CD14-positive monocyte (primary cell): ENCODE measurements around the gene TNFSF13B. TPM values are rescaled to one million over a fixed set of nuclear protein-coding genes. Genes with fewer than 3 reads are reported as not detected.

Experiments used
- DNase-seq, 3 donors: peaks; one replicate each; pipeline ENCODE4 v3.0.0-alpha.2; 2011 to 2022
- H2AFZ ChIP-seq: 2 replicates; pipeline ENCODE4 v1.6.0; 2012; ENCODE audit warnings: mild to moderate bottlenecking, low read depth, low read length, inconsistent platforms; ENCODE audit not compliant: insufficient read depth, poor library complexity, severe bottlenecking
- H3K27ac ChIP-seq, 2 donors: 1 replicate in 1 of 2; 2 replicates in 1 of 2; pipeline ENCODE4 v1.5.1; 2012 to 2013; ENCODE audit warnings: low read length in 2 of 2, control low read depth in 1 of 2, inconsistent platforms in 1 of 2, low read depth in 1 of 2, mild to moderate bottlenecking in 1 of 2
- H3K27me3 ChIP-seq, 2 donors: one replicate each; pipeline versions ENCODE4 v1.6.0 to v1.6.1; 2011 to 2013; ENCODE audit warnings: low read length in 2 of 2; ENCODE audit not compliant: control insufficient read depth in 2 of 2, insufficient read depth in 2 of 2
- H3K36me3 ChIP-seq, 2 donors: replicated peaks in 1 of 2; 1 replicate in 1 of 2; 2 replicates in 1 of 2; pipeline versions ENCODE4 v1.5.1 to v1.6.1; 2012 to 2013; ENCODE audit warnings: low read length in 2 of 2, control low read depth in 1 of 2, inconsistent platforms in 1 of 2, mild to moderate bottlenecking in 1 of 2; ENCODE audit not compliant: insufficient read depth in 2 of 2, control insufficient read depth in 1 of 2
- H3K4me1 ChIP-seq, 2 donors: 1 replicate in 1 of 2; 2 replicates in 1 of 2; pipeline versions ENCODE4 v1.5.1 to v1.6.1; 2012 to 2013; ENCODE audit warnings: low read length in 2 of 2, control low read depth in 1 of 2, inconsistent platforms in 1 of 2, mild to moderate bottlenecking in 1 of 2, moderate library complexity in 1 of 2; ENCODE audit not compliant: insufficient read depth in 2 of 2, control insufficient read depth in 1 of 2
- H3K4me2 ChIP-seq: replicated peaks from 2 replicates; pipeline ENCODE3; 2012; ENCODE audit warnings: low read length, moderate library complexity, mild to moderate bottlenecking; ENCODE audit not compliant: poor library complexity, severe bottlenecking; ENCODE audit errors: extremely low read depth
- H3K4me3 ChIP-seq, 3 experiments: fragments of 200-600 bp in 1 of 3; sonication (generic) in 1 of 3; replicated peaks in 1 of 3; 1 replicate in 2 of 3; 2 replicates in 1 of 3; pipeline ENCODE4 v1.5.1; 2011 to 2013; ENCODE audit warnings: low read length in 3 of 3, mild to moderate bottlenecking in 3 of 3, control low read depth in 2 of 3, low read depth in 2 of 3, inconsistent platforms in 1 of 3, moderate library complexity in 1 of 3
- H3K79me2 ChIP-seq: 2 replicates; pipeline ENCODE4 v1.6.0; 2012; ENCODE audit warnings: mild to moderate bottlenecking, control low read depth, inconsistent platforms, low read length, moderate library complexity; ENCODE audit not compliant: insufficient read depth
- H3K9ac ChIP-seq: 2 replicates; pipeline ENCODE4 v1.6.0; 2017; ENCODE audit warnings: low read length, mild to moderate bottlenecking; ENCODE audit not compliant: insufficient read depth, poor library complexity, severe bottlenecking
- H3K9me3 ChIP-seq, 2 donors: replicated peaks in 1 of 2; 1 replicate in 1 of 2; 2 replicates in 1 of 2; pipeline versions ENCODE4 v1.5.1 to v1.6.1; 2012 to 2013; ENCODE audit warnings: low read length in 2 of 2, control low read depth in 1 of 2; ENCODE audit not compliant: control insufficient read depth in 1 of 2, insufficient read depth in 1 of 2
- H4K20me1 ChIP-seq: 2 replicates; pipeline ENCODE4 v1.6.0; 2012; ENCODE audit warnings: mild to moderate bottlenecking, low read length, control low read depth, moderate library complexity; ENCODE audit not compliant: insufficient read depth
- H3K27ac Mint-ChIP-seq, 7 donors: one replicate each; pipeline ENCODE4 v1.8.0; 2020; ENCODE audit warnings: mild to moderate bottlenecking in 7 of 7, mixed read lengths in 7 of 7, moderate library complexity in 6 of 7, inconsistent platforms in 2 of 7
- H3K27me3 Mint-ChIP-seq, 3 donors: one replicate each; pipeline ENCODE4 v1.8.0; 2021 to 2022; ENCODE audit warnings: low read depth in 3 of 3, mild to moderate bottlenecking in 3 of 3, mixed read lengths in 3 of 3, moderate library complexity in 3 of 3, inconsistent platforms in 1 of 3
- H3K36me3 Mint-ChIP-seq, 2 donors: one replicate each; pipeline ENCODE4 v1.8.0; 2020; ENCODE audit warnings: mixed read lengths in 2 of 2, inconsistent platforms in 1 of 2, mild to moderate bottlenecking in 1 of 2
- H3K4me1 Mint-ChIP-seq: one replicate; pipeline ENCODE4 v1.8.0; 2020; ENCODE audit warnings: mild to moderate bottlenecking, mixed read lengths
- H3K4me3 Mint-ChIP-seq, 2 donors: one replicate each; pipeline ENCODE4 v1.8.0; 2020; ENCODE audit warnings: mild to moderate bottlenecking in 2 of 2, mixed read lengths in 2 of 2, moderate library complexity in 1 of 2
- H3K9me3 Mint-ChIP-seq, 7 donors: one replicate each; pipeline ENCODE4 v1.8.0; 2020 to 2022; ENCODE audit warnings: mixed read lengths in 7 of 7, mild to moderate bottlenecking in 6 of 7, moderate library complexity in 6 of 7, inconsistent platforms in 2 of 7
- WGBS: methylation state at CpG from one replicate; pipeline ENCODE4 v1.1.5; 2013; ENCODE audit warnings: missing lambda C conversion rate; ENCODE audit not compliant: insufficient coverage; 5-methylcytosine and 5-hydroxymethylcytosine counted together
- intact Hi-C, 2 donors: fragments of 100-400 bp; cut with micrococcal nuclease; formaldehyde crosslinking; loops; one replicate each; pipeline versions ENCODE4 v1.15.0 to v1.15.1; 2023
- polyA plus RNA-seq, 3 donors: library from polyadenylated mRNA; depleted of rRNA in 1 of 3; unstranded in 2 of 3; stranded (reverse) in 1 of 3; fragments of 300-500 nt in 2 of 3; fragments of >200 nt in 1 of 3; fragmentation: Illumina TruSeq in 2 of 3; gene quantifications; 1 replicate in 2 of 3; 2 replicates in 1 of 3; pipeline ENCODE4 v1.2.3, GENCODE V29; 2012 to 2021
- TF ChIP-seq, protein P1 (sequence below): fragments of 200-600 bp; IDR thresholded peaks from one replicate; pipeline ENCODE4 v1.8.0; 2022; ENCODE audit warnings: antibody characterized with exemption, mild to moderate bottlenecking

TNFSF13B gene
- polyA plus RNA-seq, 3 donors = 117 to 587 (median 558) TPM

DNA sequence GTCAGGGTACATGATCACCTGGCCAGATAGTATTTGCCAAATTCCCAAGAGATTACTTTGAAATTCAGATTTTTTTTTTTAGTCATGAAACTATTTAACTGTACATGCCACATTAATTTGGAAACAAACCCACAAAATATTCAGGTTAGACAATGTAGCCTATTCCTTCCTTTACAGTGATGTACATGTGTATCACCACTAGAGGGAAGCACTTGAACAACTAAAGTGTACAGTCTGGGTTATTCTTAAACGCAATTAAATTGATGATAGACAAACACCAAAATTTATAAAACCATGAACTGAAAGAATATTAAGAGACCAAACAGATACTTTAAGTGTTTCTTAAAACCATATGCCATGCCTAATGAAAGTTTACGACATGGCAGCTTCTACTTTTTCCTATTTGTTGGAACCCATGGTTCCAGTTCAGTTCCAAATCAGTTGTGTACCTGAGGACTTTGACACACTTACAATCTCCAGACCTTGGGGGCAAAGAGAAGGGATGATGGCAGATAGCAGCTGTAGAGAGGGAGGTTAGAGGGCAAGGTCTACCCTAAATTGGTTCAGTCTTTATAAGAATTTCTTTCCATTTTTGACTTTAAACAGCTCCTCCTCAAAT lies 52.8 kb downstream of the TNFSF13B start:
- Mint-ChIP-seq H3K9me3 (peaks cover 0 to 5% (median 4%) of the 10 kb centered on the region in 7 donors), H3K27me3 (peaks cover 0 to 4% (median 0%) of the 10 kb centered on the region in 3 donors), H3K27ac (peak overlapping the region; percentile 53 to 90 (median 74)), H3K36me3 (peaks cover 0 to 3% of the 10 kb centered on the region in 2 donors), H3K4me1 (peaks cover 48% of the 10 kb centered on the region), H3K4me3 (peak overlapping the region in 1 of 2 donors; percentile 59)
- no peaks in the 10 kb centered on the region for H4K20me1 ChIP-seq
- DNase-seq = peak; percentile 29 to 71 (median 63)
- WGBS = no CpG with 5 or more reads among the region's 2 CpGs
- H3K27me3 ChIP-seq = no peaks in the 10 kb centered on the region
- no peaks in the 10 kb centered on the region for H3K36me3 ChIP-seq
- peaks cover 44 to 48% of the 10 kb centered on the region in 2 donors for H3K4me1 ChIP-seq
- no peak overlapping the region for H3K9ac ChIP-seq
- no peaks in the 10 kb centered on the region for H3K9me3 ChIP-seq
- TF ChIP-seq, protein P1, sequence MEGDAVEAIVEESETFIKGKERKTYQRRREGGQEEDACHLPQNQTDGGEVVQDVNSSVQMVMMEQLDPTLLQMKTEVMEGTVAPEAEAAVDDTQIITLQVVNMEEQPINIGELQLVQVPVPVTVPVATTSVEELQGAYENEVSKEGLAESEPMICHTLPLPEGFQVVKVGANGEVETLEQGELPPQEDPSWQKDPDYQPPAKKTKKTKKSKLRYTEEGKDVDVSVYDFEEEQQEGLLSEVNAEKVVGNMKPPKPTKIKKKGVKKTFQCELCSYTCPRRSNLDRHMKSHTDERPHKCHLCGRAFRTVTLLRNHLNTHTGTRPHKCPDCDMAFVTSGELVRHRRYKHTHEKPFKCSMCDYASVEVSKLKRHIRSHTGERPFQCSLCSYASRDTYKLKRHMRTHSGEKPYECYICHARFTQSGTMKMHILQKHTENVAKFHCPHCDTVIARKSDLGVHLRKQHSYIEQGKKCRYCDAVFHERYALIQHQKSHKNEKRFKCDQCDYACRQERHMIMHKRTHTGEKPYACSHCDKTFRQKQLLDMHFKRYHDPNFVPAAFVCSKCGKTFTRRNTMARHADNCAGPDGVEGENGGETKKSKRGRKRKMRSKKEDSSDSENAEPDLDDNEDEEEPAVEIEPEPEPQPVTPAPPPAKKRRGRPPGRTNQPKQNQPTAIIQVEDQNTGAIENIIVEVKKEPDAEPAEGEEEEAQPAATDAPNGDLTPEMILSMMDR = peak; percentile 89
- intact Hi-C loops = loop anchor here (5.0 to 10.0 kb wide), 2 partner anchors 98 to 185 kb away; no protein-coding TSS in a partner anchor
- H2AFZ ChIP-seq = peak overlapping the region; percentile 25
- peak overlapping the region in 1 of 2 donors; percentile 33 for H3K27ac ChIP-seq
- H3K79me2 ChIP-seq = no peaks in the 10 kb centered on the region
- peak overlapping the region; percentile 33 for H3K4me2 ChIP-seq
- peak overlapping the region in 1 of 3 experiments; percentile 17 for H3K4me3 ChIP-seq

DNA sequence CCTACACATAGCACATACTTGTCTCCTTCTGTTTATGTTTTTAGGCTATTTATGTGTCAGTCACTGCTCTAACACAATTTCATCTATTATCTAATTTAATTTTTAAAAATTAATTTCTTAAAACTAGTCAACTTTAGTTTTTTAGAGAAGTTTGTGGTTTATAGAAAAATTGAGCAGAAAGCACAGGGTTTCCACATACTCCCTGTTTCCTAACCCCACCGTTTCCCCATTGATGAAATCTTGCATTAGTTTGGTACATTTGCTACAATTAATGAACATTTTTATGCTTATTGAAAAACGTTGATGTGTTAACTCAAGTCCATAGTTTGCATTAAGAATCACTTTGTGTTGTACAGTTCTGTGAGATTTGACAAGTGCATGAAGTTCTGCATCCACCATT lies 53.5 kb downstream of the TNFSF13B start:
- H3K4me2 ChIP-seq = peak overlapping the region; percentile 33
- peak; percentile 48 to 80 (median 58) for DNase-seq
- H3K4me3 ChIP-seq = no peak overlapping the region
- Mint-ChIP-seq H3K9me3 (peaks cover 0 to 4% (median 2%) of the 10 kb centered on the region in 7 donors), H3K36me3 (peaks cover 0 to 3% of the 10 kb centered on the region in 2 donors), H3K27ac (peak overlapping the region; percentile 69 to 90 (median 74)), H3K4me3 (peak overlapping the region in 1 of 2 donors; percentile 59), H3K27me3 (peaks cover 0 to 4% (median 0%) of the 10 kb centered on the region in 3 donors), H3K4me1 (peaks cover 48% of the 10 kb centered on the region)
- no peaks in the 10 kb centered on the region for H3K9me3 ChIP-seq
- no peaks in the 10 kb centered on the region for H3K36me3 ChIP-seq
- no peaks in the 10 kb centered on the region for H3K27me3 ChIP-seq
- H2AFZ ChIP-seq = no peak overlapping the region
- no peaks in the 10 kb centered on the region for H4K20me1 ChIP-seq
- TF ChIP-seq, protein P1 = no peak
- peak overlapping the region in 1 of 2 donors; percentile 67 for H3K27ac ChIP-seq
- no CpG with 5 or more reads among the region's 2 CpGs for WGBS
- H3K79me2 ChIP-seq = no peaks in the 10 kb centered on the region
- intact Hi-C loops = loop anchor here (5.0 to 10.0 kb wide), 2 partner anchors 98 to 184 kb away; no protein-coding TSS in a partner anchor
- peaks cover 44 to 48% of the 10 kb centered on the region in 2 donors for H3K4me1 ChIP-seq
- no peak overlapping the region for H3K9ac ChIP-seq
